HepG2 (cell line): ENCODE measurements around the gene AGR3. TPM values are rescaled to one million over a fixed set of nuclear protein-coding genes. Genes with fewer than 3 reads are reported as not detected.

ENCODE experiments used
- ATAC-seq: fragments of 200-7000 bp; cut with Tn5 transposase; 3 replicates; pipeline ENCODE4 v1.9.1; 2020; ENCODE audit warnings: mild to moderate bottlenecking, moderate library complexity
- Bru-seq: library from RNA; stranded (reverse); fragments of 400-500 nt; gene quantifications from one replicate; lab custom pipeline; 2021; lab: Mats Ljungman, UMichigan
- BruChase-seq, 2 experiments: library from RNA; stranded (reverse); fragments of 400-500 nt; gene quantifications; one replicate each; lab custom pipeline; 2021; lab: Mats Ljungman, UMichigan
- BruUV-seq: library from RNA; stranded (reverse); fragments of 400-500 nt; replicated peaks from 2 replicates; lab custom pipeline; 2021; lab: Mats Ljungman, UMichigan
- CTCF ChIA-PET: fragments of 300-600 bp; formaldehyde crosslinking; extraction: SDS; loops from one replicate; lab custom pipeline; 2021; ENCODE audit warnings: low total read pairs, inconsistent platforms, low intra/inter-chr PET ratio; lab: Yijun Ruan, JAX
- POLR2A ChIA-PET: fragments of 350-600 bp; sonication (Branson Sonifier 250); formaldehyde crosslinking; loops from one replicate; lab custom pipeline; 2020; ENCODE audit warnings: antibody characterized with exemption, inconsistent platforms; lab: Yijun Ruan, JAX
- DNase-seq: peaks from one replicate; pipeline ENCODE4 v3.0.0-alpha.2; 2015; ENCODE audit warnings: low spot score
- FAIRE-seq: peaks from 3 replicates; lab custom pipeline; 2011; peaks lifted over from hg19 to GRCh38; lab: Jason Lieb, UNC
- H2AFZ ChIP-seq: one replicate; pipeline ENCODE4 v1.6.1; 2011; ENCODE audit warnings: low read length, inconsistent platforms
- H3K27ac ChIP-seq: fragments of 300-600 bp; 3 replicates; pipeline ENCODE4 v1.8.0; 2011; ENCODE audit warnings: mixed run types, mild to moderate bottlenecking, mixed read lengths, low read length, inconsistent platforms; ENCODE audit not compliant: insufficient read depth; ENCODE audit errors: extremely low read length
- H3K27me3 ChIP-seq, 2 experiments: fragments of 200-600 bp in 1 of 2; 2 replicates in 1 of 2; 3 replicates in 1 of 2; pipeline versions ENCODE4 v1.6.0 to v1.8.0; 2011; ENCODE audit warnings: low read length in 2 of 2, mild to moderate bottlenecking in 2 of 2, moderate library complexity in 2 of 2, inconsistent platforms in 1 of 2; ENCODE audit not compliant: insufficient read depth in 2 of 2, control insufficient read depth in 1 of 2
- H3K36me3 ChIP-seq, 2 experiments: fragments of 200-600 bp in 1 of 2; replicated peaks in 1 of 2; 2 replicates in 1 of 2; 3 replicates in 1 of 2; pipeline versions ENCODE4 v1.5.1 to v1.8.0; 2011; ENCODE audit warnings: low read length in 2 of 2, inconsistent platforms in 1 of 2; ENCODE audit not compliant: insufficient read depth in 2 of 2, control insufficient read depth in 1 of 2
- H3K4me1 ChIP-seq: 2 replicates; pipeline ENCODE4 v1.5.1; 2012; ENCODE audit warnings: low read length, inconsistent platforms; ENCODE audit not compliant: insufficient read depth
- H3K4me2 ChIP-seq: 2 replicates; pipeline ENCODE4 v1.6.0; 2011; ENCODE audit warnings: low read depth, low read length, inconsistent platforms
- H3K4me3 ChIP-seq, 3 experiments: fragments of 200-600 bp in 1 of 3; sonication (generic), shearing (Covaris generic) in 1 of 3; replicated peaks in 1 of 3; 2 replicates each; pipeline ENCODE4 v1.5.1; 2011 to 2016; ENCODE audit warnings: low read length in 3 of 3, inconsistent platforms in 2 of 3, low read depth in 2 of 3, mild to moderate bottlenecking in 2 of 3, control low read depth in 1 of 3, mixed read lengths in 1 of 3; ENCODE audit not compliant: insufficient read depth in 1 of 3
- H3K79me2 ChIP-seq: one replicate; pipeline ENCODE4 v1.6.1; 2011; ENCODE audit warnings: low read length, inconsistent platforms; ENCODE audit not compliant: insufficient read depth
- H3K9ac ChIP-seq: 2 replicates; pipeline ENCODE4 v1.6.0; 2011; ENCODE audit warnings: mild to moderate bottlenecking, low read depth, low read length, inconsistent platforms; ENCODE audit not compliant: insufficient read depth
- H3K9me3 ChIP-seq: 2 replicates; pipeline ENCODE4 v1.5.1; 2012; ENCODE audit warnings: mild to moderate bottlenecking, low read length
- H4K20me1 ChIP-seq: 2 replicates; pipeline ENCODE4 v1.6.0; 2011; ENCODE audit warnings: inconsistent platforms, mild to moderate bottlenecking, low read length, moderate library complexity; ENCODE audit not compliant: insufficient read depth
- PLSCR1 ChIP-seq: sonication (generic); formaldehyde crosslinking; IDR thresholded peaks from 2 replicates; pipeline ENCODE4 v1.5.0; 2020; ENCODE audit warnings: missing genetic modification reagents, mild to moderate bottlenecking, borderline replicate concordance
- POLR2A ChIP-seq, 2 experiments: IDR thresholded peaks; 2 replicates each; pipeline ENCODE4 v1.6.1; 2011; ENCODE audit warnings: low read depth in 2 of 2, low read length in 2 of 2, mild to moderate bottlenecking in 1 of 2, moderate library complexity in 1 of 2; ENCODE audit not compliant: insufficient read depth in 1 of 2
- RFX5 ChIP-seq: IDR thresholded peaks from 2 replicates; pipeline ENCODE4 v1.6.1; 2011; ENCODE audit warnings: low read depth, low read length, improper control_type of control experiment
- SALL2 ChIP-seq: sonication (generic); formaldehyde crosslinking; IDR thresholded peaks from 2 replicates; pipeline ENCODE4 v1.8.1; 2023; ENCODE audit warnings: mild to moderate bottlenecking, missing genetic modification reagents, inconsistent platforms
- SP140L ChIP-seq: sonication (generic); formaldehyde crosslinking; IDR thresholded peaks from 2 replicates; pipeline ENCODE4 v1.4.0; 2020; ENCODE audit warnings: missing genetic modification reagents, borderline replicate concordance
- STAT6 ChIP-seq: sonication (generic); formaldehyde crosslinking; IDR thresholded peaks from 2 replicates; pipeline ENCODE4 v1.4.0; 2020; ENCODE audit warnings: missing genetic modification reagents, mild to moderate bottlenecking, borderline replicate concordance
- TRAFD1 ChIP-seq: sonication (generic); formaldehyde crosslinking; IDR thresholded peaks from 2 replicates; pipeline ENCODE4 v1.5.1; 2020; ENCODE audit warnings: missing genetic modification reagents, mild to moderate bottlenecking, borderline replicate concordance
- ZBTB38 ChIP-seq: sonication (generic); formaldehyde crosslinking; IDR thresholded peaks from 2 replicates; pipeline ENCODE4 v1.5.1; 2020; ENCODE audit warnings: mild to moderate bottlenecking, missing genetic modification reagents
- ZNF343 ChIP-seq: sonication (generic); formaldehyde crosslinking; IDR thresholded peaks from 2 replicates; pipeline ENCODE4 v1.4.0; 2020; ENCODE audit warnings: mild to moderate bottlenecking, missing genetic modification reagents
- ZNF367 ChIP-seq: sonication (generic); formaldehyde crosslinking; IDR thresholded peaks from 2 replicates; pipeline ENCODE4 v1.4.0; 2020; ENCODE audit warnings: missing genetic modification reagents, borderline replicate concordance
- ZNF563 ChIP-seq: sonication (generic); formaldehyde crosslinking; IDR thresholded peaks from 2 replicates; pipeline ENCODE4 v1.8.0; 2022; ENCODE audit warnings: mild to moderate bottlenecking, moderate library complexity, missing genetic modification reagents
- ZNF709 ChIP-seq: sonication (generic); formaldehyde crosslinking; IDR thresholded peaks from 2 replicates; pipeline ENCODE4 v1.5.0; 2020; ENCODE audit warnings: mild to moderate bottlenecking, missing genetic modification reagents
- ZNF746 ChIP-seq: sonication (generic); formaldehyde crosslinking; IDR thresholded peaks from 2 replicates; pipeline ENCODE4 v1.8.0; 2022; ENCODE audit warnings: mild to moderate bottlenecking, missing genetic modification reagents
- WGBS: methylation state at CpG from one replicate; pipeline ENCODE4 v1.1.6; 2017; ENCODE audit warnings: low lambda C conversion rate; 5-methylcytosine and 5-hydroxymethylcytosine counted together
- in situ Hi-C: cut with HindIII; loops from 2 replicates; pipeline ENCODE4 v1.10.0; 2017; ENCODE audit warnings: low pct_unique_long_range_greater_than_20kb; ENCODE audit not compliant: extremely low pct_ligation_motif_present
- intact Hi-C: fragments of 100-400 bp; cut with micrococcal nuclease; formaldehyde crosslinking; loops from one replicate; pipeline ENCODE4 v1.10.0; 2022; ENCODE audit not compliant: unreplicated experiment
- long read RNA-seq, 2 experiments: library from RNA in 1 of 2; library from polyadenylated mRNA in 1 of 2; stranded (forward) in 1 of 2; unstranded in 1 of 2; transcript quantifications; one replicate each; pipeline ENCODE4 v2.0.0, GENCODE V29; 2019 to 2022
- polyA minus RNA-seq, 3 experiments: library from RNA; depleted of rRNA, polyadenylated mRNA; stranded (reverse); fragments of >200 nt; gene quantifications; 2 replicates each; pipeline ENCODE4 v1.2.3, GENCODE V29; 2011; ENCODE audit warnings: low replicate concordance in 1 of 3
- polyA plus RNA-seq, 8 experiments: library from polyadenylated mRNA; depleted of rRNA in 3 of 8; stranded (reverse) in 7 of 8; unstranded in 1 of 8; fragments of >200 nt; fragmentation: Illumina TruSeq in 4 of 8; extraction: Trizol in 4 of 8; gene quantifications; 2 replicates each; pipeline versions ENCODE4 v1.2.1 to v1.2.3, GENCODE V29; 2011 to 2016; ENCODE audit warnings: low read depth in 4 of 8, missing spikeins in 1 of 8, mixed read lengths in 1 of 8; ENCODE audit not compliant: insufficient read depth in 1 of 8
- total RNA-seq, 5 experiments: library from RNA; depleted of rRNA; stranded (reverse); fragments of >200 nt; fragmentation: Illumina TruSeq; extraction: Trizol; gene quantifications; 2 replicates each; pipeline ENCODE4 v1.2.3, GENCODE V29; 2016; ENCODE audit warnings: low read depth in 1 of 5

AGR3 gene
- total RNA-seq (2016; rRNA removed; fragmentation: Illumina TruSeq; extraction: Trizol) = not detected in 2 replicates
- total RNA-seq (2016; cell fraction: cytosol; rRNA removed; fragmentation: Illumina TruSeq; extraction: Trizol; ENCODE audit: low read depth) = not detected in 2 replicates
- total RNA-seq (2016; cell fraction: insoluble cytoplasmic fraction; rRNA removed; fragmentation: Illumina TruSeq; extraction: Trizol) = not detected in 2 replicates
- total RNA-seq (2016; cell fraction: membrane; rRNA removed; fragmentation: Illumina TruSeq; extraction: Trizol) = not detected in 2 replicates
- total RNA-seq (2016; cell fraction: nucleus; rRNA removed; fragmentation: Illumina TruSeq; extraction: Trizol) = not detected in 2 replicates
- not detected in 2 replicates for polyA plus RNA-seq (2011; rRNA removed)
- not detected in 2 replicates for polyA plus RNA-seq (2011; cell fraction: cytosol; rRNA removed)
- not detected in 2 replicates for polyA plus RNA-seq (2011; cell fraction: nucleus; rRNA removed)
- polyA plus RNA-seq (2012) = not detected in 2 replicates
- not detected in 2 replicates for polyA plus RNA-seq (2016; cell fraction: cytosol; fragmentation: Illumina TruSeq; extraction: Trizol; ENCODE audit: low read depth)
- not detected in 2 replicates for polyA plus RNA-seq (2016; cell fraction: insoluble cytoplasmic fraction; fragmentation: Illumina TruSeq; extraction: Trizol; ENCODE audit: low read depth)
- polyA plus RNA-seq (2016; cell fraction: membrane; fragmentation: Illumina TruSeq; extraction: Trizol; ENCODE audit: low read depth) = not detected in 2 replicates
- polyA plus RNA-seq (2016; cell fraction: nucleus; fragmentation: Illumina TruSeq; extraction: Trizol; ENCODE audit: insufficient read depth, low read depth) = not detected in 2 replicates
- not detected in 2 replicates for polyA minus RNA-seq (2011; rRNA and poly(A)+ RNA removed; ENCODE audit: low replicate concordance)
- polyA minus RNA-seq (2011; cell fraction: cytosol; rRNA and poly(A)+ RNA removed) = not detected in 2 replicates
- not detected in 2 replicates for polyA minus RNA-seq (2011; cell fraction: nucleus; rRNA and poly(A)+ RNA removed)
- Bru-seq, nascent RNA = not detected
- BruChase-seq, experiment 1, labeled RNA remaining after a 6-hour chase = not detected
- not detected for BruChase-seq, experiment 2, labeled RNA remaining after a 2-hour chase
- long read RNA-seq, experiment 1 = 0 reads
- long read RNA-seq, experiment 2 = 0 reads

GRCh38 chr7:16881844-16882243, at the start of gene AGR3:
TSS of gene AGR3 (minus strand) at chr7:16881983. CDS start at chr7:16878618, 3,365 bp downstream.
- Histone ChIP-seq H3K9me3 (no peaks in the 10 kb centered on the region), H3K79me2 (no peaks in the 10 kb centered on the region), H3K27ac (no peak within 1 kb of the TSS), H3K36me3 (no peaks in the 10 kb centered on the region), H3K4me2 (no peak within 1 kb of the TSS), H4K20me1 (no peaks in the 10 kb centered on the region), H3K27me3 (no peaks in the 10 kb centered on the region), H2AFZ (no peak within 1 kb of the TSS), H3K9ac (no peak within 1 kb of the TSS), H3K4me1 (no peaks in the 10 kb centered on the region), H3K4me3 (no peak within 1 kb of the TSS)
- in situ Hi-C loops (no loop called here), intact Hi-C loops (no loop called here)
- FAIRE-seq = no peak
- ATAC-seq = no peak
- CTCF ChIA-PET = no interaction called here
- POLR2A ChIA-PET = no interaction called here
- WGBS = 0% methylated on average over 1 of the region's 1 CpG
- no peak for DNase-seq
- BruUV-seq = no TSS peak
- TF ChIP-seq ZNF709 (CRISPR knock-in tag) (no peak), ZNF746 (CRISPR knock-in tag) (no peak), RFX5 (no peak), POLR2A (IDR thresholded peaks at IDR 0.05; ENCODE audit: insufficient read depth in 1 of 2, low read depth in 2 of 2, low read length in 2 of 2) (no peak), SALL2 (no peak), STAT6 (no peak), SP140L (no peak), TRAFD1 (CRISPR knock-in tag) (no peak), PLSCR1 (no peak), ZNF343 (CRISPR knock-in tag) (no peak), ZNF367 (CRISPR knock-in tag) (no peak), ZBTB38 (CRISPR knock-in tag) (no peak), ZNF563 (CRISPR knock-in tag) (no peak)
